GM12891 (cell line): Measurements from ENCODE around the gene TSR1.

Source experiments
- POLR2A ChIP-seq: IDR thresholded peaks from 2 replicates; pipeline ENCODE4 v1.6.1; 2011; ENCODE audit warnings: low read depth, low read length, control low read depth
- POLR2AphosphoS5 ChIP-seq: IDR thresholded peaks from 2 replicates; pipeline ENCODE4 v1.6.1; 2011; ENCODE audit warnings: low read depth, low read length, control low read depth
- SPI1 ChIP-seq: IDR thresholded peaks from 2 replicates; pipeline ENCODE4 v1.6.1; 2011; ENCODE audit warnings: low read depth, low read length, control low read depth
- TAF1 ChIP-seq: IDR thresholded peaks from 2 replicates; pipeline ENCODE4 v1.6.1; 2011; ENCODE audit warnings: low read depth, low read length, control low read depth

DNA sequence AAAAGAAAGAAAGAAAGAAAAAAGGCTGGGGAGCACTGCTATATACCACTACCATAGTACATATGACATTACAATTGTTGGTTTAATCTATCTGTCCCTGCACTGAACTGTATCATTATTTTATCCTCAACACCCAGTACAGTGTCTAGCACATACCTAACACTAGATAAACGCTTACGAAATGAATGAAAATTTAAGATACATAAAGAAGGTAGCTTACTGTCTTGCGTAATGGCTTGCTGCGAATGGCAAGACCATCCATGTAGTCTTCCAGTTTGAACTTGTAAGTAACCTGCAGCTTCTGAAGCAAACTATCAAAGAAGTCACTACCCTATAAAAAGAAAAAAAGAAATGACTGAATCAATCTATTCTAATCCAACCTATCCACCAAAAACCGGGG lies 39.2 kb downstream of the TSR1 start:
- TF ChIP-seq POLR2A (no peak), POLR2AphosphoS5 (no peak), TAF1 (no peak), SPI1 (no peak)
